Panc1 (cell line): Measurements from ENCODE around the gene CNTNAP4.

Experiments
- POLR2AphosphoS5 ChIP-seq: IDR thresholded peaks from 2 replicates; pipeline ENCODE4 v1.6.1; 2012; ENCODE audit warnings: mild to moderate bottlenecking, low read depth, low read length, moderate library complexity
- SIN3A ChIP-seq: IDR thresholded peaks from 2 replicates; pipeline ENCODE4 v1.6.1; 2012; ENCODE audit warnings: low read depth, mild to moderate bottlenecking, low read length, moderate library complexity, borderline replicate concordance; ENCODE audit not compliant: insufficient read depth

DNA sequence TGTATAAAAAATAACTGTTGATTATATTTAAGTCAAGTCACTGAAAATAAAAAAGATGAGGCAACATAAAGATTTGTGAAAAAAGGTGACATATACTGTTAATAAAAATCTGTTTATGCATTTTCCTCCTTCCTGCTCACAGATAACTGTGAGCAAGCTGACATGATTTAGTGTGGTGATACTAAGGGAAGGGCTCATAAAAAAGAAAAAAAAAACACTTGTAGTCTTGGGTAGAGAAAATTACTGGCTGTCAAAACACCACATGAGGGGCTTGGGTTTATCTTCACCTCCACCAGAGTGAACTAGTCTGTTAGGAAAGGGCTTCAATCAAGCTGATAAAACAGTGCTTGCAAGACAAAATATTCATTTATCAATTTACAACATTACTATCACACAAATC, 247.6 kb downstream of the CNTNAP4 start:
- TF ChIP-seq SIN3A (no peak), POLR2AphosphoS5 (no peak)
